HepG2 (cell line): ENCODE measurements around the gene MPZL3. TPM values are rescaled to one million over a fixed set of nuclear protein-coding genes. Genes with fewer than 3 reads are reported as not detected.

Source experiments
- ARID2 ChIP-seq: sonication (generic); formaldehyde crosslinking; IDR thresholded peaks from 2 replicates; pipeline ENCODE4 v1.8.1; 2022; ENCODE audit warnings: mild to moderate bottlenecking, missing genetic modification reagents, borderline replicate concordance
- CEBPB ChIP-seq: IDR thresholded peaks from 2 replicates; pipeline ENCODE4 v1.6.1; 2011; ENCODE audit warnings: low read depth, low read length, improper control_type of control experiment, borderline replicate concordance
- DDIT3 ChIP-seq: sonication (generic); formaldehyde crosslinking; IDR thresholded peaks from 2 replicates; pipeline ENCODE4 v1.4.0; 2020; ENCODE audit warnings: mild to moderate bottlenecking, missing genetic modification reagents
- DRAP1 ChIP-seq: IDR thresholded peaks from 2 replicates; pipeline ENCODE4 v1.6.1; 2016; ENCODE audit warnings: missing genetic modification reagents, missing compliant biosample characterization
- FOXO4 ChIP-seq: sonication (generic); formaldehyde crosslinking; conservative IDR thresholded peaks from 2 replicates; pipeline ENCODE4 v1.8.1; 2023; ENCODE audit warnings: missing genetic modification reagents
- KMT2A ChIP-seq: sonication (generic); formaldehyde crosslinking; IDR thresholded peaks from 2 replicates; pipeline ENCODE4 v1.4.0; 2020; ENCODE audit warnings: missing genetic modification reagents
- MBD4 ChIP-seq: IDR thresholded peaks from 2 replicates; pipeline ENCODE4 v1.6.1; 2012; ENCODE audit warnings: low read length, inconsistent platforms, borderline replicate concordance
- PHF21A ChIP-seq: sonication (generic); formaldehyde crosslinking; IDR thresholded peaks from 2 replicates; pipeline ENCODE4 v1.5.0; 2020; ENCODE audit warnings: mild to moderate bottlenecking, missing genetic modification reagents
- PRDM4 ChIP-seq: sonication (generic); formaldehyde crosslinking; IDR thresholded peaks from 2 replicates; pipeline ENCODE4 v1.9.0; 2021; ENCODE audit warnings: missing genetic modification reagents, borderline replicate concordance
- RFXAP ChIP-seq: sonication (generic); formaldehyde crosslinking; IDR thresholded peaks from 2 replicates; pipeline ENCODE4 v1.4.0; 2020; ENCODE audit warnings: missing genetic modification reagents, borderline replicate concordance
- TEF ChIP-seq: sonication (generic); formaldehyde crosslinking; IDR thresholded peaks from 2 replicates; pipeline ENCODE4 v1.5.0; 2020; ENCODE audit warnings: missing genetic modification reagents
- ZMYM4 ChIP-seq: sonication (generic); formaldehyde crosslinking; IDR thresholded peaks from 2 replicates; pipeline ENCODE4 v1.8.1; 2023; ENCODE audit warnings: mild to moderate bottlenecking, missing genetic modification reagents
- ZNF362 ChIP-seq: sonication (generic); formaldehyde crosslinking; IDR thresholded peaks from 2 replicates; pipeline ENCODE4 v1.4.0; 2020; ENCODE audit warnings: missing genetic modification reagents, mild to moderate bottlenecking, borderline replicate concordance
- ZNF513 ChIP-seq: sonication (generic); formaldehyde crosslinking; conservative IDR thresholded peaks from 2 replicates; pipeline ENCODE4 v1.5.0; 2020; ENCODE audit warnings: missing genetic modification reagents
- ZNF800 ChIP-seq: sonication (generic); formaldehyde crosslinking; IDR thresholded peaks from 2 replicates; pipeline ENCODE4 v1.4.0; 2020; ENCODE audit warnings: missing genetic modification reagents
- ZSCAN5A ChIP-seq: sonication (generic); formaldehyde crosslinking; IDR thresholded peaks from 2 replicates; pipeline ENCODE4 v1.8.0; 2022; ENCODE audit warnings: mild to moderate bottlenecking, missing genetic modification reagents, borderline replicate concordance
- polyA plus RNA-seq, 8 experiments: library from polyadenylated mRNA; depleted of rRNA in 3 of 8; stranded (reverse) in 7 of 8; unstranded in 1 of 8; fragments of >200 nt; fragmentation: Illumina TruSeq in 4 of 8; extraction: Trizol in 4 of 8; gene quantifications; 2 replicates each; pipeline versions ENCODE4 v1.2.1 to v1.2.3, GENCODE V29; 2011 to 2016; ENCODE audit warnings: low read depth in 4 of 8, missing spikeins in 1 of 8, mixed read lengths in 1 of 8; ENCODE audit not compliant: insufficient read depth in 1 of 8
- total RNA-seq, 5 experiments: library from RNA; depleted of rRNA; stranded (reverse); fragments of >200 nt; fragmentation: Illumina TruSeq; extraction: Trizol; gene quantifications; 2 replicates each; pipeline ENCODE4 v1.2.3, GENCODE V29; 2016; ENCODE audit warnings: low read depth in 1 of 5

The MPZL3 gene
- total and polyA plus RNA-seq, 2 of the 13 experiments (the other 11 are each of a cell fraction or from before 2014, with no cell fraction given): 5.3 to 9.3 TPM

GRCh38 chr11:118212131-118212725 is 39.9 kb downstream of the MPZL3 start (continued):
- TF ChIP-seq ZNF362 (CRISPR knock-in tag): peak; percentile 59; the same call in 1 of the 2 replicates
- TF ChIP-seq PRDM4 (CRISPR knock-in tag): no peak
- 0 out of 2 replicates have a peak, but pooled peaks have one; percentile 31 for TF ChIP-seq ARID2 (CRISPR knock-in tag)
- TF ChIP-seq PHF21A (CRISPR knock-in tag): peak; percentile 94
- no peak for TF ChIP-seq DDIT3 (CRISPR knock-in tag)
- no peak for TF ChIP-seq KMT2A (CRISPR knock-in tag)
- no peak for TF ChIP-seq ZNF513 (CRISPR knock-in tag)
- peak; percentile 83 for TF ChIP-seq ZMYM4
- TF ChIP-seq TEF: no peak
- peak; percentile 78 for TF ChIP-seq ZNF800 (CRISPR knock-in tag)
- TF ChIP-seq MBD4: no peak
- peak; percentile 92 for TF ChIP-seq RFXAP (CRISPR knock-in tag)
- no peak for TF ChIP-seq FOXO4 (CRISPR knock-in tag)
- TF ChIP-seq DRAP1: peak; percentile 42; the same call in 1 of the 2 replicates
- peak; percentile 64; the same call in 1 of the 2 replicates for TF ChIP-seq ZSCAN5A (CRISPR knock-in tag)
- TF ChIP-seq CEBPB: peak; percentile 99
